NB4 (cell line): ENCODE results near the gene BAIAP2.

Source experiments
- DNase-seq: peaks from one replicate; pipeline ENCODE4 v3.0.0; 2010; ENCODE audit warnings: low read depth
- H3K4me3 ChIP-seq: one replicate; pipeline ENCODE4 v1.5.1; 2011; ENCODE audit warnings: mild to moderate bottlenecking, low read depth, low read length, moderate library complexity
- MYC ChIP-seq: IDR thresholded peaks from 2 replicates; pipeline ENCODE4 v1.6.1; 2011; ENCODE audit warnings: low read depth, low read length
- POLR2A ChIP-seq: IDR thresholded peaks from 2 replicates; pipeline ENCODE4 v1.6.1; 2011; ENCODE audit warnings: mild to moderate bottlenecking; ENCODE audit not compliant: insufficient read length; ENCODE audit errors: extremely low read depth
- TF ChIP-seq, protein P1 (sequence below): IDR thresholded peaks from one replicate; pipeline ENCODE4 v1.5.1; 2012; ENCODE audit warnings: low read depth, low read length
- TF ChIP-seq, protein P2 (sequence below): IDR thresholded peaks from 2 replicates; pipeline ENCODE4 v1.6.1; 2011; ENCODE audit warnings: low read depth, low read length

BAIAP2 gene

DNA sequence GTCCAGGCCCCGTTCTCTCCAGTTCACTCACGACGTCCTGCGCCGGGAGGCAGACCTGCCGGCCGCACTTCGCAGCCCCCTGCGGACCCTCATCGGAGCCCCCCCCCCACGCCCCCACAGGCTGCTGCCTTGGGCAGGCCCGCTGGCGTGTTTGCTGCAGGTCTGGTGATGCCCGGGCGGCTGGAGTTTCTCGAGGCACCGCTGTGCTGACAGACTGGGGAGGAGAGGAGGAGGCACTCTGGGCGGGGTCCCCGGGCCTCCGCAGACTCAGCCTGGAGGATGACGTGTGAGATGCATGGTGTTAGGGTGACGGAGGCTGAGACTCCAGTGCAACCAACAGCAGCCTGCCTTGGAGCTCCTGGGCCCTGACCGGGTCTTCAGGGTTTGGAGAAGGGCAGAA, 24.1 kb downstream of the BAIAP2 start:
- TF ChIP-seq, protein P1, sequence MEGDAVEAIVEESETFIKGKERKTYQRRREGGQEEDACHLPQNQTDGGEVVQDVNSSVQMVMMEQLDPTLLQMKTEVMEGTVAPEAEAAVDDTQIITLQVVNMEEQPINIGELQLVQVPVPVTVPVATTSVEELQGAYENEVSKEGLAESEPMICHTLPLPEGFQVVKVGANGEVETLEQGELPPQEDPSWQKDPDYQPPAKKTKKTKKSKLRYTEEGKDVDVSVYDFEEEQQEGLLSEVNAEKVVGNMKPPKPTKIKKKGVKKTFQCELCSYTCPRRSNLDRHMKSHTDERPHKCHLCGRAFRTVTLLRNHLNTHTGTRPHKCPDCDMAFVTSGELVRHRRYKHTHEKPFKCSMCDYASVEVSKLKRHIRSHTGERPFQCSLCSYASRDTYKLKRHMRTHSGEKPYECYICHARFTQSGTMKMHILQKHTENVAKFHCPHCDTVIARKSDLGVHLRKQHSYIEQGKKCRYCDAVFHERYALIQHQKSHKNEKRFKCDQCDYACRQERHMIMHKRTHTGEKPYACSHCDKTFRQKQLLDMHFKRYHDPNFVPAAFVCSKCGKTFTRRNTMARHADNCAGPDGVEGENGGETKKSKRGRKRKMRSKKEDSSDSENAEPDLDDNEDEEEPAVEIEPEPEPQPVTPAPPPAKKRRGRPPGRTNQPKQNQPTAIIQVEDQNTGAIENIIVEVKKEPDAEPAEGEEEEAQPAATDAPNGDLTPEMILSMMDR: no peak
- TF ChIP-seq POLR2A (no peak), MYC (no peak)
- TF ChIP-seq, protein P2, sequence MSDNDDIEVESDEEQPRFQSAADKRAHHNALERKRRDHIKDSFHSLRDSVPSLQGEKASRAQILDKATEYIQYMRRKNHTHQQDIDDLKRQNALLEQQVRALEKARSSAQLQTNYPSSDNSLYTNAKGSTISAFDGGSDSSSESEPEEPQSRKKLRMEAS: no peak
- no peak for DNase-seq
- no peak overlapping the region for H3K4me3 ChIP-seq

DNA sequence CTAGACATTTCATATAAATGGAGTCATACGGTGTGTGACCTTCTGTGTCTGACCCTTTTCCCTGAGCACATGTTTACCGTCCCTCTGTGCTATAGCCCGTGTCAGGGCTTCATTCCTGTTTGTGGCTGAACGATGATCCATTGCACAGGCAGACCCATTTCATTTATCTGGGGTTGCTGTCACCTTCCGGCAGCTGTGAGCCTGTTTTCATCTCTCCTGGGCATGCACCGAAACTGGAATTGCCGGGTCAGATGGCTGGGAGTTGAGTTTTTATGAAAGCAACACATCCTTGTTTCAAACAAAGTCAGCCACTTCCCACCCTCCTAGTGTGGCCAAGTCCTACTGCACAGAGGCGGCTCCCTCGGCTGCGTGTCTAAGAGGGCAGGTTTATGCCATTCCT, 25.5 kb downstream of the BAIAP2 start:
- H3K4me3 ChIP-seq: no peak overlapping the region
- TF ChIP-seq MYC: no peak
- TF ChIP-seq, protein P1: no peak
- TF ChIP-seq, protein P2: no peak
- no peak for TF ChIP-seq POLR2A
- DNase-seq: no peak

DNA sequence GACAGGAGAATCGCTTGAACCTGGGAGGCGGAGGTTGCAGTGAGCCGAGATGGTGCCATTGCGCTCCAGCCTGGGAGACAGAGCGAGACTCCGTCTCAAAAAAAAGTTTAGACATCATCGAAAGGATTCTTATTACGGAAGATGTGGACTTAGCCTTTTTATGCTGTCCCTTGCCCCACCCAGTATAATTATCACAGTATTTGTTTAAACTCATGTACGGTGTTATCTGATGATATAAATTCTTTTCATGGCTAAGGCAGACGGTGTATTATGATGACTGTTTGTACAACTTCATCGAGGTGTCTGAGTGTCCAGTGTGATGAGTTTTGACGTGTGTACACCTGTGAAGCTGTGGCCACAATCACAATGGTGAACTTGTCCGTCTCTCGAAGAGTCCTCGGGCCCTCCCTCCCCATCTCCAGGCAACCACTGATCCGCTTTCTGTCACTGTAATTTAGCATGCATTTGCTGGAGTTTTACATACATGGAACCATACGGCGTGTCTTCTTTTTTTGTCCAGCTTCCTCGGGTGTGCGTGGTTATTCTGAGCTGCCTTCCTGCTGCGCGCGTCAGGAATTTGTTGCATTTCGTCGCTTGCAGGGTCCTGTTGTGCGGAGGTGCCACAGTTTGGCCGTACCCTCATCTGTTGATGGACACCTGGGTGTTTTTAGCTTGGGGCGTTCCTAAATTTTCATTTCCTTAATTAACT, 26.2 kb downstream of the BAIAP2 start:
- TF ChIP-seq, protein P1: no peak

DNA sequence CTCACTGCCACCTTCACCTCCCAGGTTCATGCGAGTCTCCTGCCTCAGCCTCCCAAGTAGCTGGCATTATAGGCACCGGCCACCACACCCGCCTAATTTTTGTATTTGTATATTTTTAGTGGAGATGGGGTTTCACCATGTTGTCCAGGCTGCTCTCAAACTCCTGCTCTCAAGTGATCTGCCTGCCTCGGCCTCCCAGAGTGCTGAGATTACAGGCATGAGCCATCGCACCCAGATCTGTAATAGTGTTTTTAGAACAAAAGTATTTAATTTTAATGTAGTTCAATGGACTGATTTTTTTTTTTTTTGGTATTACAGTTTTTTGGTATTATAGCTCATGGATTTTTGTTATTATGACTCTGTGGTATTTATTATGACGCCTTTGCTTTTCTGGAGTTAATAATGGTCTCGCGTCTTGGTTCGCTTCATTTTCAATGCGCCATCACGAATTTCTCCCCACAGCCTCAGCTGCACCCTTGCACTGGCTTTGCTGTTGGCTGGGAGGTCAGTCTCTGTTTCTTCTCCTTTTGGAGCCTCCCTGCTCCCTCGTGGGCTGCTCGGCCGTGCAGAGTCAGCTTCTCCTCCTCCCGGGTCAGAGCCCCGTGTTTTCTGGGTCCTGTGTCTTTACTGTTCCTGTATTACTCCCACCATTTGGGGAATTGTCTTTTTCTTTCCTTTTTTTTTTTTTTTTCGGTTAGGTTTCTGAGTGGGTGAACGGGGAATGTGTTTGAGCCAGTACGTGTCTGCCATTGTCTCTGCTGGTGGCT, 27.2 kb downstream of the BAIAP2 start:
- TF ChIP-seq POLR2A: no peak
- TF ChIP-seq, protein P1: no peak
- TF ChIP-seq, protein P2: no peak
- TF ChIP-seq MYC: no peak
- H3K4me3 ChIP-seq: no peak overlapping the region
- DNase-seq: no peak

More for the DNA sequence above, 26.2 kb downstream of the BAIAP2 start:
- no peak for DNase-seq
- no peak overlapping the region for H3K4me3 ChIP-seq

DNA sequence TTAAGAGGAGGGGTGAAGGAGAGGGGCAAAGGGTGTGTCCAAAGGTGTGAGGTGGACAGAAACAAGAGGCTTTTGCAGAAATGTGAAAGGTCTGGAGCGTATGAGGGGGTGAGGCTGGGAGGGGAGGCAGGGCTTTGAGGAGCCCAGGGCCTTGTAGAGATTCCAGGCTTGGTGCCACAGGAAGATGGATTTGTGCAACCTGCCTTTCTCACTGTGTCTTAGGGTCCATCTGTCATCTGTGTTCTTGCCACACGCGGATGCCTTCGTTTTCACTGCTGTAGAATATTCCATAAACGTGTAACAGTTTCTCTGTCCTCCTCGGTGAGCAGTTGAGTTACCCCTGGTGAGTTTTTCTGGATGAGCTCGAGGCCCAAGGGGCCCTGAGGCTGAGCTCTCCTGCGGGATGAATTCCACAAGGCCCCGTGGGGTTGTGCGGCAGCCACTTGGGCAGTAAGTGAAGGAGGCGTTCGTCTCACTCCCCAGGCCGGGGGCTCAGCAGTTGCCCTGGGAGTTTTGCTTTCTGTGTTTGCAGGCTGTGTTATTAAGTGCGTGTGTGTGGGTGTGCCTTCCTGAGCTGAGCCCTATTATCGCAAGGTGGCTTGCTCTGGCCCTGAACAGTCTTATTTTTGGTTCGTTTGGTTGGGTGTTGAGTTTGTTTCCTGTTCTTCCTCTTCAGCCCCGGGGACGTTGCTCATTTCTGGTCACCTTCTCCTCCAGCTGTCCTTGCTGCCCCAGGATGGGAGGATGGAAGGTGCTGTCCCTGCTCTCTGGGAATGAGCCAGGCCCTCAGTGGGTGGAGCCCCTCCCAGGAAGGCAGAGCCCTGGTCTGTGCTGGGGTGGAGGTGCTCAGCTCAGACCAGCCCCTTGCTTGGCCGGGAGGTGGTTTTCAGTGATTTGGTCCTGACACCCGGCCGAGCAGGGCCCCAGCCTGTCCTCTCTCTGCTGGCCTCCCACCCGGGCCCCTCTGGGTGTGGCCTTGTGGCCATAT, 28.4 kb downstream of the BAIAP2 start:
- DNase-seq: no peak
- TF ChIP-seq, protein P1: no peak
- TF ChIP-seq, protein P2: no peak
- no peak for TF ChIP-seq MYC
- TF ChIP-seq POLR2A: no peak
- H3K4me3 ChIP-seq: no peak overlapping the region
